CD4-positive, alpha-beta T cell treated with Interleukin-6 for 4 hours (primary cell): ENCODE measurements around the gene CRTC1.

Experiments
- DNase-seq: peaks from one replicate; pipeline ENCODE4 v3.0.0-alpha.2; 2020; ENCODE audit warnings: mixed read lengths

The CRTC1 gene, protein sequence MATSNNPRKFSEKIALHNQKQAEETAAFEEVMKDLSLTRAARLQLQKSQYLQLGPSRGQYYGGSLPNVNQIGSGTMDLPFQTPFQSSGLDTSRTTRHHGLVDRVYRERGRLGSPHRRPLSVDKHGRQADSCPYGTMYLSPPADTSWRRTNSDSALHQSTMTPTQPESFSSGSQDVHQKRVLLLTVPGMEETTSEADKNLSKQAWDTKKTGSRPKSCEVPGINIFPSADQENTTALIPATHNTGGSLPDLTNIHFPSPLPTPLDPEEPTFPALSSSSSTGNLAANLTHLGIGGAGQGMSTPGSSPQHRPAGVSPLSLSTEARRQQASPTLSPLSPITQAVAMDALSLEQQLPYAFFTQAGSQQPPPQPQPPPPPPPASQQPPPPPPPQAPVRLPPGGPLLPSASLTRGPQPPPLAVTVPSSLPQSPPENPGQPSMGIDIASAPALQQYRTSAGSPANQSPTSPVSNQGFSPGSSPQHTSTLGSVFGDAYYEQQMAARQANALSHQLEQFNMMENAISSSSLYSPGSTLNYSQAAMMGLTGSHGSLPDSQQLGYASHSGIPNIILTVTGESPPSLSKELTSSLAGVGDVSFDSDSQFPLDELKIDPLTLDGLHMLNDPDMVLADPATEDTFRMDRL

DNA sequence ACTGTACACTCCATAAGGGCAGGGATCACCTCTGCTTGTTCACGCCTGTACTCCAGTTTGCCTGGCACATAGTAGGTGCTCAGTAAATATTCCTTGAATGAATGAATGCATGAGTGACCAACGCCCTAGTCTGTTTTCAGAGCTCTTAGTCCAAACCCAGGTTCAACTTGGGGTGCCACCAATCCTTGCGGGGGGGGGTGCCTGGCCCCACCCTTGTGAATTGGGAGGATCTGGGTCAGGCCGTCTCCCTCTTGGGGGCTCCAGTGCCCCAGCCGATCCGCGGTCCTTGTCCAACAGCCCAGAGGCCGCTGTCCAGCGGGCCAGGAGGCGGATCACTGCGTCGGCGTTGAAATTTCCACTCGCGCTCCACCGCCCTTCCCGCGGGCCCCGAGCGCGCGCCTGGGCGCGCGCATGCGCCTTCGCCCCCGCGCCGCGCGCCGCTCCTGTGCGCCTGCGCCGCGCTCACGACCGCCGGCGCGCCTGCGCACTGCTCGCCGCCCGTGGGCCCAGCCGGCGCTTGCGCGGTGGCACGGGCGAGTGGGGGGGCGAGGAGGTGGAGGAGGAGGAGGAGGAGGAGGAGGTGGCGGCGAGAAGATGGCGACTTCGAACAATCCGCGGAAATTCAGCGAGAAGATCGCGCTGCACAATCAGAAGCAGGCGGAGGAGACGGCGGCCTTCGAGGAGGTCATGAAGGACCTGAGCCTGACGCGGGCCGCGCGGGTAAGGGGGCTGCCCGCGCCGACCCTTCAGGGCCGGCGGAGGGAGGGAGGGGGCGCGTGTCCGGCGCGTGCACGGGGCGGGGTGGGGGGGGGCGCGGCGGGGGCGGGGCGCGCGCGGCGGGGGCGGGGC, at the start of gene CRTC1:
Gene CRTC1 (plus strand): TSS at position 572 of the 849 bp plus-strand sequence. CDS start 23 bp downstream, at position 595.
- peak; percentile 94 for DNase-seq

DNA sequence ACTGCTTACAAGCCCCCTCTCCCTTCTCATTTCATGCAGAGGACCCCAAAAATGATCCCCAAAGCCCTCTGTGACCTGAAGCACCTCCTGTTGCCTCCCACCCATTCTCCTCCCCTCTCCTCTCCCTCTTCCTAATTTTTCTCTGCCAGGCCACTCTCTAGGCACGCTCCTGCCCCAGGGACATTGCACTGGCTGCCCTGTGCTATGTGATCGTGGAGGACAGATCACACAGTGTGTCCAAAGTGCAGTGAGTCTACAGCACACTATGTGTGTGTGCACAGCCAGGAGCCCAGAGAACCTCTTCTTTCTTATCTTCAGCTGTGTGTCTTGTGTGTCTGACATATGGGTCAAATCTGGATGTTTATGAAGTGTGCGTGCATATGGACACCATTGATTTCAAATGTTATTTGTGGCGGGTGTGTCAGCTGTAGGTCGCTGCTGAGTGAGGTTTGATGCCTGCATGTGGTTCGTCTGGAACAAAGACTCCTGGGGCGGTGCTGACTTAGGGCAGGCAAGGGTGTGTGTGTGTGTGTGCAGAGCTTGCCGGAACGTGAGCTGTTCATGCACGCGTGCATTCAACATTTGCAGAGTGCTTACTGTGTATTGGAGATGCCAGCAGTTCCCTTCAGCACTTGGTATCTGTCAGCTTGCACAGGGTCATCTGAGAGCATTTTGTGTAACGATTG, 48.7 kb upstream of the CRTC1 start:
- DNase-seq = peak; percentile 19

DNA sequence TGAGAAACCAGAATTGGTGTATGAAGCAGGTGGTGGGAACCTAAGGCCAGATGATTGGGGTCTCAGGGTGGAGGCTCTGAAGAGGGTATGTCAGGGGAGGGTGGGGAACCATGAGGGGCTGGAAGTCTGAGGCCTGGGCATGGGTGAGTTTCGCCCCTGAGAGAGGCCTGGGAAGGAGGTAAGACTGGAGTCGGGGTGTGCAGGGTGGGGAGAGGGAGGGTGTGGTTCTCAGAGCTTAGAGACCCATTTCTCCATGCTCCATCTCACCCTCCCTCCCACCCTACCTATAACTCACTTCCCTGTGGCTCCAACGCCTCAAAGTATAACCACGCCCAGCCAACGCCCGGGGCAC, 47.7 kb upstream of the CRTC1 start:
- DNase-seq = no peak

DNA sequence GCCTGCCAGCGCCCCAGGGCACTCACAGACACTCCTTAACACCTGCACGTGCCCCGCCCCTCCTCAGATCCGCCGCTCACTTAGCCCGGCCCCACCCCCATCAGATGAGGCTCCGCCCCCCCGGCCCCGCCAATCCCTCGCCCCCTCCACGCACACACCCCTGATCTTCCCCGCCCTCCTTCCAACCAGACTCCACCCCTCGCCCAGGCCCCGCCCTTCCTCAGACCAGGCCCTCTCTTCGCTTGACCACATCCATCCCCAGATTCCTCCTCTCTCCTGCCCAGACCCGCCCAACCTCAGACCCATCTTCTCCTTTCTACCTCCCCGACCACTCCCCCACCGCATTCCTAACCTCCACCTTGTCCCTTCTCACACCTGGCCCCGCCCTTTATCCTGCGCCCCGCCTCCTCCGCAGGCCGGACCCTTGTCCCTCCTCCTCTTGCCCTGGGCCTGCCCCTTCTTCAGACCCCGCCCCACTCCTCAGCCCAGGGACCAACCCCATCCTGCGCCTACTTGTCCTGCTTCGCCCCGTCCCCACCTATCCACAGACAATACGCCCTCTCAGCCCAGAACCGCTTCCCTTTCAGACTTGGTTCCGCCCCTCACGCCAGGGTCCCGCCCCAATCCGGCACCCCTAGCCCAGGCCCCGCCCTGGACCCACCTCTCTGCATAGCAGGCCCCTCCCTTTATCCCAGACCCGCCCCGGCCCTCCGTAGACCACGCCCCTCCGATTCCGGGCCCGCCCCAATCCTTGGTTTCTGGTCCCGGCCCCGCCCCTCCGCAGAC, 47.1 kb upstream of the CRTC1 start:
- DNase-seq = peak; percentile 99

DNA sequence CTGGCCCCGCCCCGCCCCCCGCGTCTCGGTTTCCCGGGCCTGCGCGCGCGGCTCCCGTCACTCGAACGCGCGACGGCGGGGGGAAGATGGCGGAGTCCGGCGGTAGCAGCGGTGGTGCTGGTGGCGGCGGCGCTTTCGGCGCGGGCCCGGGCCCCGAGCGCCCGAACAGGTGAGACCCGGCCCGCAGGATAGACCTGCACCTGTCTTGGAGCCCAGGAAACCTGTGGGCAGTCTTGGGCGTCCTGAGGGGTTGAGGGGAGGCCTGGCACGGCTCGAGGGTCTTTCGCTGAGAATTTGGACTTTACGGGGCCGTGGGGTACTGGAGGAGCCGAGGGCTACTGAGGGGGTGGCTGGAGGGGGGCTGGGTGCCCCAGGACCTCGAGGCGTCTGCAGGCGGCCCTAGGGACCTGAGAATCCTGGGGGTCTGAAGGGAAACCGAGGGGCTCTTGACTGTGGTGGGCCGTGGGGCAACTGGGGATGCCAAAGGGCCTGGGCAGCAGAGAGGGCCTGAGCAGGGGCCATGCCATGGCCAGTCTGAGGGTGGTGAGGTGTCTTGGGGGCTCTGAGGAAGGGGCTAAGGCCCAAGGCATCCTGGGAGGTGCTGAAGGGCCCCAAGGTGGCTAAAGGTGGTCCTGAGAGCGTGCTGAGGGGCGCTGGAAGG, 46.4 kb upstream of the CRTC1 start, which contains the start of gene KLHL26:
Gene KLHL26 (plus strand): TSS at position 60 of the 661 bp plus-strand sequence. CDS start 27 bp downstream, at position 87.
- no peak for DNase-seq

DNA sequence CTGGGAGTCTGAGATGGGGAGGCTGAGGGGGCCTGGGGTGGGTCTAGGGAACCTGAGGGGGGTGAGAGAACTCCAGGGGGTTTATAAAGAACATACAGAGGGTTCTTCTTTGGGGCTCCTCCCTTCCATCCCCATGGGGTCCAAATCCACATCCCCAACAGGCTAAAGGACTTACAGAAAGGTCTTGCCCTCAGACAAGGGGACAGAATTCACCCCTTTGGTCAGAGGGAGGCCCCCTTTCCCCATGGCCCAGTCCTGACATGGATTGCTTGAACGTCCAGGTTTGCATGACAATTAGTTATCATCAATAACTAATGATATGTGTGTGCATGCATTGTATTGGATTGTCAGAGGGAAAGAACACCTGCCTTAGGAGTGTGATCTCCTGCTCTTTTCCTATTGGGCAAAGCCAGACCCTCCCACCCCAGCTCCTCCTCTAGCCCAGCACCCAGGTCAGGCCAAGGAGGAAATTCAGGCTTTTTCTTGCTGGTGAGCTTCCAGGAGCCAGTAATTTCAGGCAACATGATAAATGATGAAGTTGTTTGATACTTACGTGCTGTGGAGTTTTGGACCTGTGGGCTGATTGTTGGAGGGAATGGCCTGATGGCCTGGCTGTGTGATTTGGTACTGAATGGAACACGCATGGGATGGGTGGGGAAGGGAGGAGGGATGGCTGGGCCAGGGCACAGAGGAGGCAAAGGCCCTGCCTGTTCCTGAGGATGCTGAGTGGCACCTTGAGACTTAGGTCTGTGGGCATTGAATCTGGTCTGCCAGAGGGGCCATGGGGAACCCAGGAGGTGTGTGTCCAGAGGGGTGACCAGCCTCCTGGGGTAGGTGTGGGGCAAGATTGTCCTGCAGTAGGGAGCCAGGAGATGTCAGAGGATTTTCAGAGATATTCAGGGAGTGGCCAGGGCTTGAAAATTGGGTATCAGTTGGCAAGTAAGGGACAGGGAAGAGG, 45.5 kb upstream of the CRTC1 start:
- no peak for DNase-seq

DNA sequence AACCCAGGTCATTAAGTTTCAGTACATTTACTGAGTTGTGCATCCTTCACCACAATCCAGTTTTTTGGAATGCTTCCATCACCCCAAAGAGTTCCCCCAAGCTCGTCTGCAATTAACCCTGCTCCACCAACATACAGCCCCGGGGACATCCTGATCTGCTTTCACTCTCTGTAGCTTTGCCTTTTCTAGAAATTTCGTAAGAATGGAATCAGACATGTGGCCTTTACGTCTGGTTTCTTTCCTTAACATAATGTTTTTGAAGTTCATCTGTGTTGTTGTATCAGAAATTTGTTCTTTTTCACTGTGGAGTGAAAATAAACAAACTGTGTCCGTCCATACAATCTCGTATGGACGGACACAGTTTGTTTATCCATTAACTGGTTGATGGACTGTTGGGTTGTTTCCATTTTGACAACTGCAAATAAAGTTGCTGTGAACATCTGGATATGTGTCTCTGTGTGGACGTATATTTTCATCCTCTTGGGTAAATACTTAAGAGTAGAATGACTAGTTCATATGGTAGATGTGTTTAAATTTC, 43.7 kb upstream of the CRTC1 start:
- no peak for DNase-seq

DNA sequence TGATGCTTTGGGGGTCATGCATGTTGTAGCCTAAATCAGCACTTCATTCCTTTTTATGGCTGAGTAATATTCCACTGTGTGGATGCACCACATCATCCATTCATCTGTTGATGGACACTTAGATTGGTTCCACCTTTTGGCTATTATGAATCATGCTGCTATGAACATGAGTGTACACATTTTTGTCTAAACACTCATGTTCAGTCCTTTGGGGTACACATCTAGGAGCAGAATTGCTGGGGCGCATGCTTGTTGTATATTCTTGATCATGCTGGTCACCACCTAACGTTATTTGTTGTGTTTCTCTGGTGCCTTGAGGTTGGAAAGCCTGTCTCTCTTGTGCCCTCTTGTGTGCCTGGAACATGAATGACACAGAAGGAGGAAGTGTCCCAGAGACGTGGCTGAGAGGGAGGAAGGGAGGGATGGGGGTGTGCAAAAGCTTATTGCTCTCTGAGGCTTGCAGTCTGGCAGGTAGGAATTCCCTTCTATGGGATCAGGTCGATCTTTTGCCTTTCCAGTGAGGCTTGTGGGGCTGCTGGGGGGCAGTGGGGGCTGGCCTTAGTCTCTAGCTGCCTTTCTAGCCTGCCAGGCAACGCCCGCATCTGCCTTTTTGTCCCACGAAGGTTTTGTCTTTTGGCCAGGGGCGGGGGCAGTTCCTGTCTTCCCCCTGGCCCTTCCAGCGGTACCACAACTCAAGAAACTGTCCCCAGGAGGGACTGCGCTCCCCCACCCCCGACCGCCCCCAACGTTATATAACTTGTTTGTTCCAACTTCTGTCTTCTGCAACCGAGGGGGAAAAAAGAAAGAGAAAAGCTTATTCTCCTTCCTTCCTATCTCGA, 39.1 kb upstream of the CRTC1 start:
- DNase-seq = no peak

DNA sequence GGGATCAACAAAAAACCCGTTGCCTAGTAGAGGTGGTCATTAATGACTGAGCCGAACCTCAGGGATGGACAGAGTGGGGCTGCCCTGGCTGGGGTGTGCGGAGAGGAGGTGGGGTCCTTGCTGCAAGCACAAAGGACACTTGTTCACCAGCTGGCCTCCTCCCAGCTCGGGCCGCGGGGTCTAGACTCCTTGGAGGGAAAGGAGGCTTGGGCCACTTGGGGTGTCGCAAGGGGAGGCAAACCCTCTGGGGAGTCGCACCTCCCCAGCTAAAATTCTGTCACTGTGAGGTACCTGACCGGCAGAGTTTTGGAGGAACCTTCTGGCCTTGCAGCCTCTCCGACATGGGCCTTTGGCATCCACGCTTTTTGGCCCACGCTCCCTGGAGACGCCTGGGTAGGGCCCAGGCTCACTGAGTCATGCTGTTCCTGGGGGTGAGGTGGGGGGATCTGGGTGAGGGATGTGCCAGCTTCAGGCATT, 38.4 kb upstream of the CRTC1 start:
- no peak for DNase-seq

DNA sequence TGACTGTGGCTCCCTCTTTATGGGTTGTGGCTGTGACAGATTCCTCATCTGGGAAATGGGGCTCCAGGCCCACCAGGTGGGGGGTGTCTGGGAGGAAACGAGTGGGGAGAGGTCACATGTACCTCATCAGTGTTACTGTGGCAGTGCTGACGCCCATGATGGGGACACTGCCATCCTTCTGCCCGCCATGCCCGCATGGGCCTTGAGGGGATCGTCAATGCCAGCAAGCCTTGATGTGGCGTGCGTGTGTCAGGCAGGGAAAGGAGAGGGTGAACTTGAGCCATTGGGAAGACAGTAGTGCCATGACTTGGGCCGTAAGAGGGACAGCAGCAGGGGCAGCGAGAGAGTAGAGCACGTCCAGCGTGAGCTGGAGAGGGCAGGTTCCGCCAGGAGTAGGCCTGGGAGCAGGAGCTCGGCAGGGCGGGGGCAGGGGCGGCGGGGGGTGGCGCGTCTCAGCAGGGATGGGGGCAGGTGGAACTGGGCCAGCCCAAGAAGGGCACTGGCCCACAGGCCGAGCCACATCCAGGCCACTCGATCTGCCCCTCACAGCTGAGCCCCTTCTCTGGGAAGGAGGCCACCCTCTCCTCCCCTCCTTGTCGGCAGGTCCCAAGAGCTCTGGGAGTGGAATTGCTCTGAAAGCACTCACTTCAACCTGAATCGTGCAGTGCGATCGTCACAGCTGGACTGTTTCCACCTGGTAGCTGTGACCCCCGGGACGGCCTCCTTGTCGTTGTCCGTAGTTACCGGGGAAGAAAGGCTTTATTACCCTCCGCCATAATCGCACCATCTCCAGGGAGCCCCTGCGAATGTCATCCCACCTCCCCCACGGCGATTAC, 36.7 kb upstream of the CRTC1 start:
- no peak for DNase-seq

DNA sequence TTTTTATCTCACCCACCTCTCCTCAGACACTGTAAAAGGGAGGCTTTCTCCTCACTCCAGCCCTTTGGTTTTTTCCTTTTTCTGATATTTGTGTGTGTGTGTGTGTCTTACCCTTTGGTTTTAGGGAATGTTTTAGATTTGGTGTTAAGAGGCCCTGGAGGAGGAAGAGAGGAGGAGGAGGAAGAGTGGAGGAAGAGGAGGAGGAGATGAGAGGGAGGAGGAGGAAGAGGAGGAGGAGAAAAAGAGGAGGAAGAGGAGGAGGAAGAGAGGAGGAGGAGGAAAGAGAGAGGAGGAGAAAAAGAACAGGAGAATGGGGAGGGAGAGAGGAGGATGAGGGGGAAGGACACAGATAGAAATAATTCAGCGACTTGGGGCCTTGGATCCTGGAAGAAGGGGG, 36.1 kb upstream of the CRTC1 start:
- DNase-seq = no peak

DNA sequence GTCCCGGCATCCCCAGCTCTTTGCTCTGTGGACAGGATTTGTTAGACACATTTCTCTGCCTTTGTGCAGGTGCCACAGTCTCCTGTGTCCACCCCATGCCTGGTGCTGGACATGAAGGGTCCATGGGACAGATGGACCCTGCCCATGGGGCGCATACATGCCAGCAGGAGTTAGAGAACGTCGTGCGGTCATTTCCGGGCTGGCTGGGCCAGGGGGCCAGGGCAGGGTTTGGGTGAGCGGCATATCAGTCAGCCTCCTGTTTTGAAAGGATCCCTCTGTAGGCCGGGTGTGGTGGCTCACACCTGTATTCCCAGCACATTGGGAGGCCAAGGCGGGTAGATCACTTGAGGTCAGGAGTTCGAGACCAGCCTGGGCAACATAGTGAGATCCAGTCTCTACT, 35.7 kb upstream of the CRTC1 start:
- no peak for DNase-seq

DNA sequence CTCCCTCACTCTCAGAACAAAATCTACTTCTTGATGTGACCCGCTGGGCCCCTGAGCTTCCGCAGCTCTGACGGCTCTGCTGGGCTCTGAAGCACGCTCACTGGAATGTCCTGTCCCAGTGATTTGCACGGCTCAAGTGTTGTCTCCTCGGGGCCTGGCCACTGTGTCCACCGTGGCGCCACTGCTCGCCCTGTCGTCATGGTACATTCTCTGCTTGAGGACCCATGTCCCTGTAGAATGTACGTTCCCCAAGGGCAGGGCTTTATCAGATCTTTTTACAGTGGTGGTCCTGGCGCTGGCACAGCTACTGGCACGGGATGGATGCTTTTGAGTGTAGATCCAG, 34.5 kb upstream of the CRTC1 start:
- no peak for DNase-seq

DNA sequence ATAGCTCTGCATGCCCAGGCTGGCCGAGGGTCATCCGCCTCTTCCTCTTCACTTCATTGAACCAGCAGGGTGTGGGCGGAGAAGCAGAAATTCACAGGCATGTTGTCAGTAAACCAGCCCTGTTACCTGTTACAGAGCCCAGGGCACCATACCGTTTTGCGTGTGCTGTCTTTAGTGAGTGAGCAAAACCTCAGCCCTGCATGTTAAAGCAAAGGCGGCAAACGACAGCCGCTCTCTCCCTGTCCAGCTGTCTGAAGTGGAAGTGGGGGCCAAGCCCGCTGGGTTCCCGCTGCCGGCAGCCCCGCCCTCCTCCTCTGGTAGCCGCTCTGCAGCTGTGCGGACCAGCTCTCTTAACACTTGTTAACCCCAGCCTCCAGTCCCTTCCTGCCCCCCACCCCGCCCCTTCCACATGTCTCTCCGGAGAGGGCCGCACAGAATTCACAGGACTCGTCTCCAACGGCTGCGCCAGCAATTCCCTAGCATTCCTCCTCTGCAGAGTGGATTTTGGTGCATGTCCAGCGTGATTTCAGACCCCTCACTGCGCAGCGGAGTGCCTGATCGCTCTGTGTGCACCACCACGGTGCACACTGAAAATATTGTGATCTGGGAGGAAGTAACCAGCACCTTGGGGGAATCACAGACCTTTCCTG, 34.0 kb upstream of the CRTC1 start:
- no peak for DNase-seq

DNA sequence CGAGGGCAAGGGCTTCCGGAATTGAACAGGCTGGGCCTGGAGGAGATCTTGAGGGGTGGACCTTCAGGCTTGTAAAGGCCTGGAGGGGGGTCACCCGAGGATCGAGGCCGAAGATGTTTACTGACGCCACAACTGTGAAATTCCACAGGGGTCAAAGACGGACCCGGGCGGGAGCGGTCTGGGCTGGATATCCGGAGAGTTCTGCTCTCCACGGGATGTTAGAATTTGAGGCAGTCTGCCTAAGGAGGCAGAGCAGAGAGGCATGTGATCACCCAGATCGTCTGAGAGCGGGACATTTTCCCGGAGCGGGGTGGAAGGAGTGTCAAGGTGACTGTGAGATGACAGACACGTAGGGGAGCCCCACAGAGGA, 33.5 kb upstream of the CRTC1 start:
- no peak for DNase-seq

DNA sequence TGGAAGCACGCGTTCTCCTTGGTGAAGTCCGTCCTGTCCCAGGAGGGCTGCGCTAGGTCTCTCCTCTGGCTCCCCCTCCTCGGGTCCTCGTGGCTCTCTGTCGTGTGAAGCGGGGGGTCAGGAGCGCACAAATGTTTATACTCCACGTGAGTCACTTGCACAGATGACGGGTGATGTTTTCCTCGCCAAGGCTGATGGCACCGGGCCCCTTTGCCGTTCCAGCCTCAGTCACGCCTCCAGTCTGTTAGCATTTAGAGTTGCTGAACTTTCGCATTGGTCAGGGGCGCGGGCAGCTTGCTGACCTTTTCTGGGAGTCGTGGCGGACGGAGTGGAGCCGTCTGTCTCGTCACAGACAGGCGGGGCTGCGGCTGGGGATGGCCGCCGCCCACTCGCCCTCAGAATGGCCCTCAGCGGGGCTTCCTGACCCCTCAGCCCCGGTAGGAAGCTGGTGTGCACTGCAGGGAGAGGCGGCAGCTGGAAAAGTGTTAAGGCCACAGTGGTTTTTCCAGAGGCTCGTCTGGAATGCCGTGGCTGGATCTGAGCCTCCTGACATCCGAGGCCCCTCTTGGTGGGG, 32.9 kb upstream of the CRTC1 start:
- no peak for DNase-seq

DNA sequence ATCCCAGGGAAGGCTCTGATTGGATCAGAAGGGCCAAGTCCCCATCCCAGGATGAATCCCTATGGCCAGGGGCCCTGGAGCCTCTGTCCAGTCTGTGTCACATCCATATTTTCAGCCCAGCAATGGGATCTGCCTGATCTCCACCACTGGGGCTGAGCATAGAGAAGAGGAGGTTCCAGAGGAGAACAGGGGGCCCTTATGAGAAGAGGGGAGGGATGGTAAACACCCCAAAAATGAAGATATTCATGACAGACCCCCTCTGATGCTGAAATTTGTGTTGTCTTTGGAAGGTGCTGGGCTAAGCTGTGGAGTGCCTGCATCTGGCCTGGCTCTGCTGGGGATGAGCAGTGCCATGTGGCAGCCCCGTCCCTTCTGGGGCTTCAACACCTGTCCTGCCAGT, 32.2 kb upstream of the CRTC1 start:
- DNase-seq = no peak
